CD4-positive, CD25-positive, alpha-beta regulatory T cell (primary cell): ENCODE data around the gene GPT2. TPM values are rescaled to one million over a fixed set of nuclear protein-coding genes. Genes with fewer than 3 reads are reported as not detected.

ENCODE experiments used
- ATAC-seq, 2 donors: fragments of 150-1000 bp; cut with Tn5 transposase; one replicate each; pipeline ENCODE4 v1.10.0; 2021; ENCODE audit warnings: low read depth in 2 of 2, moderate number of reproducible peaks in 2 of 2, moderate library complexity in 1 of 2
- DNase-seq, 3 donors: peaks; one replicate each; pipeline versions ENCODE4 v3.0.0 to v3.0.0-alpha.2; 2012 to 2022; ENCODE audit warnings: mixed read lengths in 1 of 3
- H3K27ac ChIP-seq: one replicate; pipeline ENCODE4 v1.7.0; 2013; ENCODE audit warnings: mild to moderate bottlenecking, low read length; ENCODE audit not compliant: insufficient read depth, poor library complexity, severe bottlenecking
- H3K27me3 ChIP-seq: one replicate; pipeline ENCODE4 v1.7.0; 2013; ENCODE audit warnings: low read length; ENCODE audit not compliant: control insufficient read depth, insufficient read depth
- H3K36me3 ChIP-seq: one replicate; pipeline ENCODE4 v1.7.0; 2013; ENCODE audit warnings: mild to moderate bottlenecking, low read length, moderate library complexity; ENCODE audit not compliant: control insufficient read depth, insufficient read depth
- H3K4me1 ChIP-seq: 2 replicates; pipeline ENCODE4 v1.7.0; 2013; ENCODE audit warnings: mild to moderate bottlenecking, low read length; ENCODE audit not compliant: insufficient read depth, control insufficient read depth, poor library complexity, severe bottlenecking
- H3K4me3 ChIP-seq: one replicate; pipeline ENCODE4 v1.7.0; 2013; ENCODE audit warnings: low read depth, mild to moderate bottlenecking, low read length, moderate library complexity
- H3K9me3 ChIP-seq, 2 experiments: 1 replicate in 1 of 2; 2 replicates in 1 of 2; pipeline ENCODE4 v1.7.0; 2013; ENCODE audit warnings: low read length in 2 of 2, mild to moderate bottlenecking in 1 of 2, moderate library complexity in 1 of 2; ENCODE audit not compliant: control insufficient read depth in 2 of 2
- H3K27ac Mint-ChIP-seq, 3 donors: one replicate each; pipeline ENCODE4 v1.8.0; 2020 to 2022; ENCODE audit warnings: mild to moderate bottlenecking in 3 of 3, mixed read lengths in 3 of 3, moderate library complexity in 2 of 3
- H3K27me3 Mint-ChIP-seq: one replicate; pipeline ENCODE4 v1.8.0; 2022; ENCODE audit warnings: mild to moderate bottlenecking, mixed read lengths
- H3K36me3 Mint-ChIP-seq: one replicate; pipeline ENCODE4 v1.8.0; 2020; ENCODE audit warnings: mixed read lengths
- H3K4me1 Mint-ChIP-seq, 4 donors: one replicate each; pipeline ENCODE4 v1.8.0; 2020 to 2022; ENCODE audit warnings: mixed read lengths in 4 of 4, mild to moderate bottlenecking in 1 of 4
- H3K4me3 Mint-ChIP-seq, 4 donors: one replicate each; pipeline ENCODE4 v1.8.0; 2020 to 2022; ENCODE audit warnings: mild to moderate bottlenecking in 4 of 4, mixed read lengths in 4 of 4, moderate library complexity in 3 of 4
- H3K9me3 Mint-ChIP-seq, 7 donors: one replicate each; pipeline ENCODE4 v1.8.0; 2020 to 2022; ENCODE audit warnings: mixed read lengths in 7 of 7, mild to moderate bottlenecking in 3 of 7, moderate library complexity in 2 of 7
- polyA plus RNA-seq, 4 donors: library from polyadenylated mRNA; unstranded; fragments of 300-500 nt; fragmentation: Illumina TruSeq; gene quantifications; one replicate each; pipeline ENCODE4 v1.2.3, GENCODE V29; 2021
- total RNA-seq: library from RNA; stranded (reverse); gene quantifications from one replicate; pipeline ENCODE4 v1.2.3, GENCODE V29; 2022

GPT2 gene
- total and polyA plus RNA-seq, 5 donors from 2014 or later = 0.33 to 0.81 (median 0.39) TPM

- peaks cover 0 to 1% (median 0%) of the 10 kb centered on the region in 7 donors for H3K9me3 Mint-ChIP-seq
- no peak for ATAC-seq
- Histone ChIP-seq H3K4me1 (peaks cover 19% of the 10 kb centered on the region), H3K27ac (no peak overlapping the region), H3K4me3 (no peak overlapping the region), H3K9me3 (no peaks in the 10 kb centered on the region), H3K36me3 (no peaks in the 10 kb centered on the region), H3K27me3 (peaks cover 2% of the 10 kb centered on the region)
- peaks cover 5 to 20% (median 6%) of the 10 kb centered on the region in 4 donors for H3K4me1 Mint-ChIP-seq
- no peak overlapping the region for H3K27ac Mint-ChIP-seq
- DNase-seq = no peak
- H3K4me3 Mint-ChIP-seq = peak overlapping the region in 3 of 4 donors; percentile 74 to 87 (median 82)
- peaks cover 41% of the 10 kb centered on the region for H3K27me3 Mint-ChIP-seq
- H3K36me3 Mint-ChIP-seq = no peaks in the 10 kb centered on the region
Measured at GRCh38 chr16:46885960-46886763, 2.0 kb downstream of the GPT2 start.

GRCh38 chr16:46886764-46887523 lies 2.8 kb downstream of the GPT2 start:
- DNase-seq (no peak), ATAC-seq (no peak)
- H3K9me3 ChIP-seq = no peaks in the 10 kb centered on the region
- Mint-ChIP-seq H3K27me3 (peaks cover 36% of the 10 kb centered on the region), H3K9me3 (peaks cover 0 to 1% (median 0%) of the 10 kb centered on the region in 7 donors), H3K4me3 (peak overlapping the region in 2 of 4 donors; percentile 9 to 19), H3K36me3 (no peaks in the 10 kb centered on the region), H3K4me1 (peaks cover 5 to 20% (median 6%) of the 10 kb centered on the region in 4 donors), H3K27ac (no peak overlapping the region)
- peaks cover 19% of the 10 kb centered on the region for H3K4me1 ChIP-seq
- H3K36me3 ChIP-seq = no peaks in the 10 kb centered on the region
- no peak overlapping the region for H3K4me3 ChIP-seq
- H3K27me3 ChIP-seq = peaks cover 2% of the 10 kb centered on the region
- H3K27ac ChIP-seq = no peak overlapping the region

GRCh38 chr16:46887524-46887854 lies 3.3 kb downstream of the GPT2 start:
- H3K27ac Mint-ChIP-seq = no peak overlapping the region
- Histone ChIP-seq H3K27me3 (no peaks in the 10 kb centered on the region), H3K27ac (no peak overlapping the region), H3K9me3 (no peaks in the 10 kb centered on the region), H3K36me3 (no peaks in the 10 kb centered on the region), H3K4me1 (peaks cover 19% of the 10 kb centered on the region), H3K4me3 (no peak overlapping the region)
- H3K4me3 Mint-ChIP-seq = peak overlapping the region in 1 of 4 donors; percentile 40
- H3K36me3 Mint-ChIP-seq = no peaks in the 10 kb centered on the region
- H3K4me1 Mint-ChIP-seq = peaks cover 5 to 17% (median 6%) of the 10 kb centered on the region in 4 donors
- DNase-seq = no peak
- peaks cover 31% of the 10 kb centered on the region for H3K27me3 Mint-ChIP-seq
- peaks cover 0 to 1% (median 0%) of the 10 kb centered on the region in 7 donors for H3K9me3 Mint-ChIP-seq
- ATAC-seq = no peak

GRCh38 chr16:46889245-46889941 lies 5.2 kb downstream of the GPT2 start:
- Mint-ChIP-seq H3K36me3 (no peaks in the 10 kb centered on the region), H3K4me3 (peak overlapping the region in 1 of 4 donors; percentile 49), H3K9me3 (peaks cover 0 to 1% (median 0%) of the 10 kb centered on the region in 7 donors), H3K27ac (no peak overlapping the region), H3K27me3 (peaks cover 24% of the 10 kb centered on the region), H3K4me1 (peaks cover 0 to 7% (median 1%) of the 10 kb centered on the region in 4 donors)
- DNase-seq = no peak
- Histone ChIP-seq H3K27me3 (no peaks in the 10 kb centered on the region), H3K4me3 (no peak overlapping the region), H3K4me1 (peaks cover 11% of the 10 kb centered on the region), H3K9me3 (no peaks in the 10 kb centered on the region), H3K27ac (no peak overlapping the region), H3K36me3 (no peaks in the 10 kb centered on the region)
- ATAC-seq = no peak

- peaks cover 5% of the 10 kb centered on the region for H3K4me1 ChIP-seq
- peaks cover 0 to 7% (median under 1%) of the 10 kb centered on the region in 4 donors for H3K4me1 Mint-ChIP-seq
- ATAC-seq (no peak), DNase-seq (no peak)
- H3K4me3 ChIP-seq = no peak overlapping the region
- H3K27ac ChIP-seq = no peak overlapping the region
- H3K9me3 ChIP-seq = no peaks in the 10 kb centered on the region
- peaks cover 0 to 1% (median 0%) of the 10 kb centered on the region in 7 donors for H3K9me3 Mint-ChIP-seq
- no peak overlapping the region for H3K27ac Mint-ChIP-seq
- peak overlapping the region in 1 of 4 donors; percentile 49 for H3K4me3 Mint-ChIP-seq
- no peaks in the 10 kb centered on the region for H3K27me3 ChIP-seq
- H3K36me3 Mint-ChIP-seq = no peaks in the 10 kb centered on the region
- peaks cover 22% of the 10 kb centered on the region for H3K27me3 Mint-ChIP-seq
- no peaks in the 10 kb centered on the region for H3K36me3 ChIP-seq
Measured at GRCh38 chr16:46889942-46890300, 5.8 kb downstream of the GPT2 start.

- ATAC-seq (no peak), DNase-seq (no peak)
- Histone ChIP-seq H3K27me3 (no peaks in the 10 kb centered on the region), H3K27ac (no peak overlapping the region), H3K4me1 (no peaks in the 10 kb centered on the region), H3K4me3 (no peak overlapping the region), H3K36me3 (no peaks in the 10 kb centered on the region), H3K9me3 (no peaks in the 10 kb centered on the region)
- no peaks in the 10 kb centered on the region for H3K9me3 Mint-ChIP-seq
- no peaks in the 10 kb centered on the region for H3K36me3 Mint-ChIP-seq
- H3K4me1 Mint-ChIP-seq = no peaks in the 10 kb centered on the region
- H3K27ac Mint-ChIP-seq = no peak overlapping the region
- no peak overlapping the region for H3K4me3 Mint-ChIP-seq
- peaks cover 7% of the 10 kb centered on the region for H3K27me3 Mint-ChIP-seq
Measured at GRCh38 chr16:46891910-46892309, 7.7 kb downstream of the GPT2 start.

GRCh38 chr16:46894036-46894672 lies 10.0 kb downstream of the GPT2 start:
- Mint-ChIP-seq H3K27ac (no peak overlapping the region), H3K36me3 (no peaks in the 10 kb centered on the region), H3K27me3 (peaks cover 5% of the 10 kb centered on the region), H3K4me1 (no peaks in the 10 kb centered on the region), H3K9me3 (no peaks in the 10 kb centered on the region), H3K4me3 (no peak overlapping the region)
- DNase-seq = no peak
- ATAC-seq = no peak
- no peaks in the 10 kb centered on the region for H3K9me3 ChIP-seq
- no peak overlapping the region for H3K27ac ChIP-seq
- H3K27me3 ChIP-seq = no peaks in the 10 kb centered on the region
- no peak overlapping the region for H3K4me3 ChIP-seq
- H3K4me1 ChIP-seq = no peaks in the 10 kb centered on the region
- H3K36me3 ChIP-seq = no peaks in the 10 kb centered on the region
